GM12872 (cell line): Measurements from ENCODE around the gene SDCCAG8.

ENCODE experiments used
- TF ChIP-seq, protein P1 (sequence below): IDR thresholded peaks from 3 replicates; pipeline ENCODE4 v1.5.1; 2011; ENCODE audit warnings: low read depth, mild to moderate bottlenecking, low read length, moderate library complexity; ENCODE audit not compliant: insufficient read depth

SDCCAG8 gene

DNA sequence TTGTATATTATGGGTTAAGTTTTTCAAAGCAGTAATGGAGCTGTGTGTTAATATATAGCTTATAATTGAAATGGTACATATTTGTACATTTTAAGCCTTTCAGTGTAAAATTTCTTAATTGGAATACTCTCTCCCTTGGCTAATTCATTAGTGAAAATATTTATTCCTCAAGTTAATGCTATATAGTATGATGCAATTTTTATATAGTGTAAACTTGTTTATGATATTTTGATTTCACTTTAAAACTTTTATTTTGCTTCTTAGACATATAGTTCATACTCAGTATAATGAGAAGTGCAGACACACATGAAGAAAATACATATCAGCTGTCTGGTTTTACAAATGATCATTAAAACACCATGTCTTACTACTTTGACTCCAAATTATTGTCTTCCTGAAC, 140.6 kb downstream of the SDCCAG8 start:
- TF ChIP-seq, protein P1, sequence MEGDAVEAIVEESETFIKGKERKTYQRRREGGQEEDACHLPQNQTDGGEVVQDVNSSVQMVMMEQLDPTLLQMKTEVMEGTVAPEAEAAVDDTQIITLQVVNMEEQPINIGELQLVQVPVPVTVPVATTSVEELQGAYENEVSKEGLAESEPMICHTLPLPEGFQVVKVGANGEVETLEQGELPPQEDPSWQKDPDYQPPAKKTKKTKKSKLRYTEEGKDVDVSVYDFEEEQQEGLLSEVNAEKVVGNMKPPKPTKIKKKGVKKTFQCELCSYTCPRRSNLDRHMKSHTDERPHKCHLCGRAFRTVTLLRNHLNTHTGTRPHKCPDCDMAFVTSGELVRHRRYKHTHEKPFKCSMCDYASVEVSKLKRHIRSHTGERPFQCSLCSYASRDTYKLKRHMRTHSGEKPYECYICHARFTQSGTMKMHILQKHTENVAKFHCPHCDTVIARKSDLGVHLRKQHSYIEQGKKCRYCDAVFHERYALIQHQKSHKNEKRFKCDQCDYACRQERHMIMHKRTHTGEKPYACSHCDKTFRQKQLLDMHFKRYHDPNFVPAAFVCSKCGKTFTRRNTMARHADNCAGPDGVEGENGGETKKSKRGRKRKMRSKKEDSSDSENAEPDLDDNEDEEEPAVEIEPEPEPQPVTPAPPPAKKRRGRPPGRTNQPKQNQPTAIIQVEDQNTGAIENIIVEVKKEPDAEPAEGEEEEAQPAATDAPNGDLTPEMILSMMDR: no peak

GRCh38 chr1:243396876-243397275, 141.0 kb downstream of the SDCCAG8 start:
- TF ChIP-seq, protein P1: no peak

- TF ChIP-seq, protein P1: no peak
These were observed 141.9 kb downstream of the SDCCAG8 start for GRCh38 chr1:243397613-243398321.

GRCh38 chr1:243399561-243400155, 143.8 kb downstream of the SDCCAG8 start:
- TF ChIP-seq, protein P1: no peak

- TF ChIP-seq, protein P1: no peak
These were observed 147.0 kb downstream of the SDCCAG8 start for GRCh38 chr1:243402868-243403267.

- TF ChIP-seq, protein P1: no peak
These were observed 150.6 kb downstream of the SDCCAG8 start for GRCh38 chr1:243406424-243406823.

DNA sequence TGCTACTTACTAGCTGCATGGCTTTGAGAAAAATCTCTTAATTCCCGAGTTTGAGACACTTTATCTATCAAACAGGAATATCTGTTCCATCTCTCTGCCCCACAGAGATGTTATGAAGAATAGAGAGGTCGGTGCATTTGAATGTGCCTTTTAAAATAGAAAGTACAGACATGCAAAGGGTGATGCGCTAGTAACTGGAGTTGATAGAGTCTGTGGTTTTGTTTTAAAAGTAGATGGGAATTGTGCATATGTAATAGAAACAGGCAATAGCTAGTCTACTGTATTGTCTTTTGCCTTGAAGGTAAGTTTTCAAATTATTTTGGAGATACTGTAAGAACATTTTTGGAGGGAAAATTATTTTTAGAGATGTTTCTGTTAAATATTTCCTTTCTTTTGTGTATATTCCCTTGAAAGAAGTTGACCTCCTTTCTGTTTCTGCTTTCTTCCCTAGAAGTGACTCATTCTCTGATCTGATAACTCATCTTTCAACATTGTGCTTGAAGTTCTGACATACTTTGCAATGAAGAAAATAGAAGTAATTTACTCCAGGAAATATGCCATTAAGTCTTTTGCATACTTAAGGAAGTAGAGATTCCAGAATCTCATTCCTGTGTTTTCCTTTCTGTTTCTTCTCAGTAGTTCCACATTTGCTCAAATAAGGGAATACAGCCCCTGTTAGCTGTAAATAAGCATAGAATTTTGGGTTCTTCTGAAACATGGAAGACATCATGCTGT, 151.6 kb downstream of the SDCCAG8 start:
- TF ChIP-seq, protein P1: no peak
